Hematopoietic multipotent progenitor cell (in vitro differentiated cells): Measurements from ENCODE around the gene GRIN3A. TPM values are rescaled to one million over a fixed set of nuclear protein-coding genes. Genes with fewer than 3 reads are reported as not detected.
"Not testable (repeated sequence)": the region's sequence is repeated elsewhere in the genome, so short reads cannot be mapped to it uniquely, and the experiment has no call there.

ENCODE experiments used
- DNase-seq, 3 donors: peaks; one replicate each; pipeline ENCODE4 v3.0.0-alpha.2; 2011 to 2015; ENCODE audit warnings: low read depth in 2 of 3, low spot score in 2 of 3
- total RNA-seq: library from RNA; depleted of rRNA; stranded (reverse); fragments of >200 nt; gene quantifications from one replicate; pipeline ENCODE4 v1.2.3, GENCODE V29; 2012

GRIN3A gene
- total RNA-seq, 1 donor: under 0.01 TPM

GRCh38 chr9:101585740-101586139, 152.7 kb downstream of the GRIN3A start:
- DNase-seq: no peak

GRCh38 chr9:101582553-101582952, 155.9 kb downstream of the GRIN3A start:
- DNase-seq: no peak

GRCh38 chr9:101579711-101580545, 158.5 kb downstream of the GRIN3A start:
- DNase-seq: no peak

- no peak for DNase-seq
These were observed 160.1 kb downstream of the GRIN3A start for GRCh38 chr9:101578378-101578777.

GRCh38 chr9:101574731-101575333, 163.6 kb downstream of the GRIN3A start:
- DNase-seq: no peak

GRCh38 chr9:101572316-101572715, 166.1 kb downstream of the GRIN3A start:
- DNase-seq: no peak

GRCh38 chr9:101571114-101571513, 167.3 kb downstream of the GRIN3A start:
- no peak for DNase-seq

- peak in 2 of 3 donors; percentile 24 to 50 for DNase-seq
These were observed 168.5 kb downstream of the GRIN3A start for GRCh38 chr9:101569741-101570501.

GRCh38 chr9:101567725-101568350, 170.6 kb downstream of the GRIN3A start:
- DNase-seq: no peak

- peak in 2 of 3 donors; percentile 14 to 39 for DNase-seq
These were observed 171.3 kb downstream of the GRIN3A start for GRCh38 chr9:101566904-101567724.

- DNase-seq: no peak
These were observed 174.2 kb downstream of the GRIN3A start for GRCh38 chr9:101564252-101564651.

GRCh38 chr9:101562966-101563365, 175.5 kb downstream of the GRIN3A start:
- DNase-seq: no peak

- DNase-seq: no peak
These were observed 176.7 kb downstream of the GRIN3A start for GRCh38 chr9:101561740-101562139.

- not testable (repeated sequence) for DNase-seq
These were observed 188.9 kb downstream of the GRIN3A start for GRCh38 chr9:101549472-101550098.

GRCh38 chr9:101543098-101543735, 195.2 kb downstream of the GRIN3A start:
- no peak for DNase-seq

GRCh38 chr9:101540069-101540468, 198.4 kb downstream of the GRIN3A start:
- DNase-seq: no peak

GRCh38 chr9:101536938-101537337, 201.5 kb downstream of the GRIN3A start:
- DNase-seq: peak in 1 of 3 donors; percentile 22

GRCh38 chr9:101536351-101536750, 202.1 kb downstream of the GRIN3A start:
- DNase-seq: no peak
